GM19324 (cell line): ENCODE measurements around the gene SORCS2.

ENCODE experiments used
- ATAC-seq: cut with Tn5 transposase; IDR thresholded peaks from one replicate; pipeline ENCODE4 v1.9.1; 2021; ENCODE audit warnings: mild to moderate bottlenecking, moderate library complexity; ENCODE audit not compliant: unreplicated experiment, low FRiP score

Gene SORCS2

GRCh38 chr4:7700665-7701064 is 508.3 kb downstream of the SORCS2 start:
- no peak for ATAC-seq

- ATAC-seq: no peak
Measured at GRCh38 chr4:7701866-7702649, 509.7 kb downstream of the SORCS2 start.

- ATAC-seq: no peak
Measured at GRCh38 chr4:7703688-7704087, 511.4 kb downstream of the SORCS2 start.

GRCh38 chr4:7704091-7704490 is 511.8 kb downstream of the SORCS2 start:
- ATAC-seq: no peak

- no peak for ATAC-seq
Measured at GRCh38 chr4:7704625-7705024, 512.3 kb downstream of the SORCS2 start.

- no peak for ATAC-seq
Measured at GRCh38 chr4:7705062-7705461, 512.7 kb downstream of the SORCS2 start.

- ATAC-seq: no peak
Measured at GRCh38 chr4:7705593-7705992, 513.3 kb downstream of the SORCS2 start.

- ATAC-seq: no peak
Measured at GRCh38 chr4:7708238-7708637, 515.9 kb downstream of the SORCS2 start.

GRCh38 chr4:7708981-7709380 is 516.6 kb downstream of the SORCS2 start:
- ATAC-seq: no peak

- no peak for ATAC-seq
Measured at GRCh38 chr4:7709431-7709830, 517.1 kb downstream of the SORCS2 start.

GRCh38 chr4:7710126-7710525 is 517.8 kb downstream of the SORCS2 start:
- ATAC-seq: no peak

- no peak for ATAC-seq
Measured at GRCh38 chr4:7710576-7711306, 518.4 kb downstream of the SORCS2 start.

- no peak for ATAC-seq
Measured at GRCh38 chr4:7711307-7711963, 519.1 kb downstream of the SORCS2 start.

- no peak for ATAC-seq
Measured at GRCh38 chr4:7712021-7712671, 519.8 kb downstream of the SORCS2 start.

GRCh38 chr4:7713757-7714156 is 521.4 kb downstream of the SORCS2 start:
- no peak for ATAC-seq

GRCh38 chr4:7714176-7714575 is 521.8 kb downstream of the SORCS2 start:
- ATAC-seq: no peak

- ATAC-seq: no peak
Measured at GRCh38 chr4:7714738-7715137, 522.4 kb downstream of the SORCS2 start.

- no peak for ATAC-seq
Measured at GRCh38 chr4:7715271-7716009, 523.1 kb downstream of the SORCS2 start.

- ATAC-seq: no peak
Measured at GRCh38 chr4:7716010-7716721, 523.8 kb downstream of the SORCS2 start.

- ATAC-seq: no peak
Measured at GRCh38 chr4:7717161-7717560, 524.8 kb downstream of the SORCS2 start.
